OCI-LY1 (cell line): Measurements from ENCODE around the gene SH3RF1.
"Not testable (repeated sequence)": the region's sequence is repeated elsewhere in the genome, so short reads cannot be mapped to it uniquely, and the experiment has no call there.

ENCODE experiments used
- H2AFZ ChIP-seq: fragments of 200-600 bp; sonication (generic), shearing (Covaris generic); 2 replicates; pipeline ENCODE4 v1.6.0; 2014; ENCODE audit warnings: antibody characterized with exemption, mild to moderate bottlenecking, low read length
- H3F3A ChIP-seq: fragments of 200-600 bp; sonication (generic), shearing (Covaris generic); 2 replicates; pipeline ENCODE4 v1.6.0; 2014; ENCODE audit warnings: mild to moderate bottlenecking, antibody characterized with exemption, low read length, moderate library complexity; ENCODE audit not compliant: insufficient read depth
- H3K27ac ChIP-seq: fragments of 200-600 bp; sonication (generic); 2 replicates; pipeline ENCODE4 v1.5.1; 2014; ENCODE audit warnings: low read length, mixed run types, mild to moderate bottlenecking, low read depth; ENCODE audit not compliant: poor library complexity, severe bottlenecking
- H3K27me3 ChIP-seq: fragments of 200-600 bp; sonication (generic); 2 replicates; pipeline ENCODE4 v1.6.0; 2014; ENCODE audit warnings: antibody characterized with exemption, mild to moderate bottlenecking, low read length, moderate library complexity; ENCODE audit not compliant: insufficient read depth
- H3K36me3 ChIP-seq: fragments of 200-600 bp; sonication (generic); 2 replicates; pipeline ENCODE4 v1.6.1; 2014; ENCODE audit warnings: mild to moderate bottlenecking, antibody characterized with exemption, low read length, moderate library complexity, mixed read lengths; ENCODE audit not compliant: insufficient read depth
- H3K4me1 ChIP-seq: fragments of 200-600 bp; sonication (generic); 2 replicates; pipeline ENCODE4 v1.5.1; 2014; ENCODE audit warnings: mild to moderate bottlenecking, low read length, moderate library complexity; ENCODE audit not compliant: insufficient read depth, severe bottlenecking
- H3K4me2 ChIP-seq: fragments of 200-600 bp; sonication (generic), shearing (Covaris generic); 2 replicates; pipeline ENCODE4 v1.6.1; 2014; ENCODE audit warnings: low read length
- H3K4me3 ChIP-seq: fragments of 200-600 bp; sonication (generic); 2 replicates; pipeline ENCODE4 v1.5.1; 2014; ENCODE audit warnings: low read length, low read depth, mild to moderate bottlenecking, mixed read lengths; ENCODE audit not compliant: poor library complexity, severe bottlenecking
- H3K79me2 ChIP-seq: fragments of 200-600 bp; shearing (Covaris generic); 2 replicates; pipeline ENCODE4 v1.6.1; 2016; ENCODE audit warnings: mixed run types, low read length, mixed read lengths; ENCODE audit not compliant: insufficient read depth
- H3K9ac ChIP-seq: fragments of 200-600 bp; sonication (generic), shearing (Covaris generic); 2 replicates; pipeline ENCODE4 v1.6.1; 2014; ENCODE audit warnings: mild to moderate bottlenecking, low read length, mixed read lengths
- H3K9me2 ChIP-seq: fragments of 200-600 bp; sonication (generic), shearing (Covaris generic); 2 replicates; pipeline ENCODE4 v1.6.1; 2014; ENCODE audit warnings: low read depth, mild to moderate bottlenecking, low read length, mixed read lengths
- H3K9me3 ChIP-seq: fragments of 200-600 bp; shearing (Covaris generic); 2 replicates; pipeline ENCODE4 v1.6.1; 2014; ENCODE audit warnings: low read length, mixed read lengths
- H4K20me1 ChIP-seq: fragments of 200-600 bp; sonication (generic), shearing (Covaris generic); 2 replicates; pipeline ENCODE4 v1.6.0; 2016; ENCODE audit warnings: mild to moderate bottlenecking, low read length; ENCODE audit not compliant: insufficient read depth
- CTCF ChIP-seq: fragments of 200-600 bp; sonication (generic), shearing (Covaris generic); IDR thresholded peaks from 2 replicates; pipeline ENCODE4 v1.5.1; 2017; ENCODE audit warnings: mild to moderate bottlenecking, antibody characterized with exemption, low read length, moderate library complexity, mixed read lengths
- EZH2 ChIP-seq: fragments of 200-600 bp; sonication (generic), shearing (Covaris generic); IDR thresholded peaks from 2 replicates; pipeline ENCODE4 v1.8.0; 2017; ENCODE audit warnings: borderline replicate concordance, mixed run types, mild to moderate bottlenecking, antibody characterized with exemption, low read length, moderate library complexity, mixed read lengths

The SH3RF1 gene

GRCh38 chr4:169200361-169201030 lies 70.3 kb downstream of the SH3RF1 start:
- Histone ChIP-seq H3K4me2 (no peak overlapping the region), H3K9me2 (no peaks in the 10 kb centered on the region), H3K4me1 (no peaks in the 10 kb centered on the region), H2AFZ (no peak overlapping the region), H3K36me3 (no peaks in the 10 kb centered on the region), H3F3A (no peaks in the 10 kb centered on the region), H3K79me2 (no peaks in the 10 kb centered on the region), H3K9me3 (no peaks in the 10 kb centered on the region), H3K4me3 (no peak overlapping the region), H3K27ac (no peak overlapping the region), H3K27me3 (no peaks in the 10 kb centered on the region), H4K20me1 (no peaks in the 10 kb centered on the region), H3K9ac (no peak overlapping the region)
- TF ChIP-seq CTCF (no peak), EZH2 (no peak)

GRCh38 chr4:169199184-169199583 lies 71.6 kb downstream of the SH3RF1 start:
- Histone ChIP-seq H3F3A (no peaks in the 10 kb centered on the region), H3K4me3 (no peak overlapping the region), H3K4me1 (no peaks in the 10 kb centered on the region), H3K79me2 (no peaks in the 10 kb centered on the region), H3K27ac (no peak overlapping the region), H3K9ac (no peak overlapping the region), H3K27me3 (no peaks in the 10 kb centered on the region), H3K9me3 (no peaks in the 10 kb centered on the region), H2AFZ (no peak overlapping the region), H4K20me1 (no peaks in the 10 kb centered on the region), H3K9me2 (no peaks in the 10 kb centered on the region), H3K4me2 (no peak overlapping the region), H3K36me3 (no peaks in the 10 kb centered on the region)
- TF ChIP-seq CTCF (no peak), EZH2 (no peak)

DNA sequence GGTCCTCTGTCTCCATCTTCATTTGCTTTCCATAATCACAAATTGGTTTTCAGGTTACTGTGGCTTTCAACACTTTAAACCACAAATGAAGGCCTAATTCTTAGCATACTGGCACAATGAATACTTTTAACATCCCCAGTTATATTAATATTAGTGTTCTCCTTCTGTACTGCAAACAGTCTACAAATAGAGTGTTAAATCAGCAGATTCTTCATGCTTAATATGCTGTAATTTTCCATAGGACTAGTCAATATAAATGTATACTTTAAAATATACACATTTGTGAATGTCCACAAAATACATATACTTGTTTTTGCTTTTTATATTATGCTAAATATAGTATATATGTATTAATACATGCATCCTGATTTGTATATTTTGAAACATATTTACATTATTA lies 72.6 kb downstream of the SH3RF1 start:
- Histone ChIP-seq H3K9me2 (no peaks in the 10 kb centered on the region), H3K79me2 (no peaks in the 10 kb centered on the region), H4K20me1 (no peaks in the 10 kb centered on the region), H3K9ac (no peak overlapping the region), H3K36me3 (no peaks in the 10 kb centered on the region), H3K4me3 (no peak overlapping the region), H3K27ac (no peak overlapping the region), H2AFZ (no peak overlapping the region), H3K9me3 (no peaks in the 10 kb centered on the region), H3K4me1 (no peaks in the 10 kb centered on the region), H3K4me2 (no peak overlapping the region), H3F3A (no peaks in the 10 kb centered on the region), H3K27me3 (no peaks in the 10 kb centered on the region)
- TF ChIP-seq CTCF (no peak), EZH2 (no peak)

- not testable (repeated sequence) for H3F3A ChIP-seq, H2AFZ ChIP-seq, H3K79me2 ChIP-seq, H3K4me2 ChIP-seq, H3K36me3 ChIP-seq, H4K20me1 ChIP-seq, H3K4me3 ChIP-seq, H3K9me3 ChIP-seq, H3K9ac ChIP-seq, H3K9me2 ChIP-seq, H3K27ac ChIP-seq, H3K4me1 ChIP-seq, H3K27me3 ChIP-seq
Measured at GRCh38 chr4:169197206-169197605, 73.5 kb downstream of the SH3RF1 start.
